Stimulated activated CD4-positive, alpha-beta T cell treated with anti-CD3 and anti-CD28 coated beads, TNF-alpha, amount 100 ng/mL, for 48 hours (primary cell): ENCODE measurements around the gene POLR1E.
"Not testable (repeated sequence)": the region's sequence is repeated elsewhere in the genome, so short reads cannot be mapped to it uniquely, and the experiment has no call there.

Experiments
- DNase-seq, 3 donors: peaks; one replicate each; pipeline ENCODE4 v3.0.0-alpha.2; 2020; ENCODE audit warnings: low read depth in 3 of 3

POLR1E gene

GRCh38 chr9:37465249-37466036, 20.3 kb upstream of the POLR1E start, which contains the start of gene ZBTB5:
Gene ZBTB5, minus strand, starts transcription at chr9:37465450. Its CDS starts 22,899 bp downstream, at chr9:37442551.
- peak; percentile 98 for DNase-seq

GRCh38 chr9:37466037-37466709, 19.6 kb upstream of the POLR1E start:
- peak in 1 of 3 donors; percentile 14 for DNase-seq

- not testable (repeated sequence) for DNase-seq
Observed at GRCh38 chr9:37467530-37467929, 18.2 kb upstream of the POLR1E start.

- no peak for DNase-seq
Observed at GRCh38 chr9:37468620-37469019, 17.1 kb upstream of the POLR1E start.

GRCh38 chr9:37471942-37472684, 13.6 kb upstream of the POLR1E start:
- DNase-seq: no peak

GRCh38 chr9:37473982-37474381, 11.8 kb upstream of the POLR1E start:
- DNase-seq: not testable (repeated sequence)

GRCh38 chr9:37474438-37474837, 11.3 kb upstream of the POLR1E start:
- no peak for DNase-seq

- DNase-seq: no peak
Observed at GRCh38 chr9:37476930-37477329, 8.8 kb upstream of the POLR1E start.

- not testable (repeated sequence) for DNase-seq
Observed at GRCh38 chr9:37477443-37477842, 8.3 kb upstream of the POLR1E start.

GRCh38 chr9:37477987-37478619, 7.6 kb upstream of the POLR1E start:
- DNase-seq: not testable (repeated sequence)

- no peak for DNase-seq
Observed at GRCh38 chr9:37480759-37481158, 5.0 kb upstream of the POLR1E start.

- DNase-seq: peak in 1 of 3 donors; percentile 14
Observed at GRCh38 chr9:37486256-37486615, 488 bp downstream of the POLR1E start.

GRCh38 chr9:37486616-37487548, 1.1 kb downstream of the POLR1E start:
- no peak for DNase-seq

- DNase-seq: no peak
Observed at GRCh38 chr9:37491939-37492338, 6.2 kb downstream of the POLR1E start.

- no peak for DNase-seq
Observed at GRCh38 chr9:37495571-37495970, 9.8 kb downstream of the POLR1E start.

- DNase-seq: no peak
Observed at GRCh38 chr9:37496020-37496419, 10.3 kb downstream of the POLR1E start.

- DNase-seq: no peak
Observed at GRCh38 chr9:37497320-37497719, 11.6 kb downstream of the POLR1E start.

- no peak for DNase-seq
Observed at GRCh38 chr9:37498457-37498856, 12.7 kb downstream of the POLR1E start.

- DNase-seq: no peak
Observed at GRCh38 chr9:37499297-37499696, 13.5 kb downstream of the POLR1E start.

GRCh38 chr9:37501957-37502596, 16.3 kb downstream of the POLR1E start:
- no peak for DNase-seq
